Hepatocyte (in vitro differentiated cells): ENCODE data around the gene NOL3. TPM values are rescaled to one million over a fixed set of nuclear protein-coding genes. Genes with fewer than 3 reads are reported as not detected.

ENCODE experiments used
- DNase-seq: peaks from one replicate; pipeline ENCODE4 v3.0.0-alpha.2; 2016; ENCODE audit warnings: low spot score
- H2AFZ ChIP-seq: fragments of 200-600 bp; sonication (generic); 2 replicates; pipeline ENCODE4 v1.6.0; 2016; ENCODE audit warnings: antibody characterized with exemption, mild to moderate bottlenecking
- H3K27ac ChIP-seq: fragments of 200-600 bp; sonication (generic); 2 replicates; pipeline ENCODE4 v1.5.1; 2016; ENCODE audit warnings: mild to moderate bottlenecking
- H3K27me3 ChIP-seq: fragments of 200-600 bp; sonication (generic); 2 replicates; pipeline ENCODE4 v1.6.1; 2016
- H3K36me3 ChIP-seq: fragments of 200-600 bp; sonication (generic); replicated peaks from 2 replicates; pipeline ENCODE4 v1.5.1; 2016; ENCODE audit warnings: low read depth; ENCODE audit not compliant: insufficient read depth
- H3K4me1 ChIP-seq: fragments of 200-600 bp; sonication (generic); 2 replicates; pipeline ENCODE4 v1.5.1; 2016; ENCODE audit warnings: mild to moderate bottlenecking, moderate library complexity; ENCODE audit not compliant: insufficient read depth
- H3K4me2 ChIP-seq: fragments of 200-600 bp; sonication (generic); 2 replicates; pipeline ENCODE4 v1.6.0; 2016
- H3K4me3 ChIP-seq: fragments of 200-600 bp; sonication (generic); 2 replicates; pipeline ENCODE4 v1.5.1; 2016; ENCODE audit warnings: mild to moderate bottlenecking
- H3K79me2 ChIP-seq: fragments of 200-600 bp; sonication (generic); 2 replicates; pipeline ENCODE4 v1.6.0; 2017; ENCODE audit warnings: mild to moderate bottlenecking
- H3K9me2 ChIP-seq: fragments of 200-600 bp; sonication (generic); replicated peaks from 2 replicates; pipeline ENCODE4 v1.6.0; 2017; ENCODE audit warnings: mild to moderate bottlenecking; ENCODE audit not compliant: insufficient read depth
- H3K9me3 ChIP-seq: fragments of 200-600 bp; sonication (generic); 2 replicates; pipeline ENCODE4 v1.5.1; 2016; ENCODE audit warnings: low read depth, mild to moderate bottlenecking
- H4K20me1 ChIP-seq: fragments of 200-600 bp; sonication (generic); 2 replicates; pipeline ENCODE4 v1.6.0; 2016; ENCODE audit warnings: mild to moderate bottlenecking; ENCODE audit not compliant: insufficient read depth, poor library complexity, severe bottlenecking
- CTCF ChIP-seq: fragments of 200-600 bp; sonication (generic); IDR thresholded peaks from 2 replicates; pipeline ENCODE4 v1.5.1; 2016; ENCODE audit warnings: antibody characterized with exemption, mild to moderate bottlenecking; ENCODE audit not compliant: poor library complexity
- EZH2 ChIP-seq: fragments of 200-600 bp; sonication (generic); IDR thresholded peaks from 2 replicates; pipeline ENCODE4 v1.6.1; 2016; ENCODE audit warnings: antibody characterized with exemption, mild to moderate bottlenecking, borderline replicate concordance
- EZH2phosphoT487 ChIP-seq: fragments of 200-600 bp; sonication (generic); IDR thresholded peaks from one replicate; pipeline ENCODE4 v1.6.1; 2018; ENCODE audit warnings: antibody characterized with exemption, mild to moderate bottlenecking, low read depth, moderate library complexity; ENCODE audit not compliant: unreplicated experiment, severe bottlenecking
- WGBS: methylation state at CpG from one replicate; pipeline ENCODE4 v1.1.6; 2016; ENCODE audit warnings: low lambda C conversion rate; ENCODE audit errors: missing lambda C conversion rate; 5-methylcytosine and 5-hydroxymethylcytosine counted together
- polyA plus RNA-seq: library from polyadenylated mRNA; unstranded; fragments of >200 nt; fragmentation: Nextera tagmentation; extraction: Ambion mirVana; gene quantifications from 2 replicates; pipeline ENCODE4 v1.2.1, GENCODE V29; 2016
- total RNA-seq: library from RNA; depleted of rRNA; stranded (reverse); fragments of >200 nt; gene quantifications from 2 replicates; pipeline ENCODE4 v1.2.3, GENCODE V29; 2014

NOL3 gene
- total and polyA plus RNA-seq, 2 experiments from 2014 or later, result 9.3 to 10.9 TPM

- no peaks in the 10 kb centered on the region for H3K9me3 ChIP-seq
- 88% methylated on average over 2 of the region's 2 CpGs for WGBS
- peak overlapping the region; percentile 80 for H3K4me2 ChIP-seq
- no peak for DNase-seq
- no peaks in the 10 kb centered on the region for H3K36me3 ChIP-seq
- no peak overlapping the region for H3K27ac ChIP-seq
- TF ChIP-seq CTCF, result no peak
- no peak for TF ChIP-seq EZH2
- no peak for TF ChIP-seq EZH2phosphoT487
- H4K20me1 ChIP-seq, result peaks cover 3% of the 10 kb centered on the region
- H2AFZ ChIP-seq, result no peak overlapping the region
- peaks cover 19% of the 10 kb centered on the region for H3K4me1 ChIP-seq
- no peaks in the 10 kb centered on the region for H3K27me3 ChIP-seq
- peaks cover 12% of the 10 kb centered on the region for H3K79me2 ChIP-seq
- H3K4me3 ChIP-seq, result no peak overlapping the region
- H3K9me2 ChIP-seq, result no peaks in the 10 kb centered on the region
Observed at GRCh38 chr16:67182288-67182687, 11.9 kb downstream of the NOL3 start.

GRCh38 chr16:67183284-67183626, 12.9 kb downstream of the NOL3 start:
- Histone ChIP-seq H3K27me3 (no peaks in the 10 kb centered on the region), H3K27ac (peak overlapping the region; percentile 28), H3K36me3 (no peaks in the 10 kb centered on the region), H2AFZ (no peak overlapping the region), H3K4me1 (peaks cover 14% of the 10 kb centered on the region), H3K4me3 (peak overlapping the region; percentile 20), H3K79me2 (peaks cover 12% of the 10 kb centered on the region), H3K9me2 (no peaks in the 10 kb centered on the region), H3K9me3 (no peaks in the 10 kb centered on the region), H3K4me2 (peak overlapping the region; percentile 80), H4K20me1 (peaks cover 3% of the 10 kb centered on the region)
- TF ChIP-seq EZH2phosphoT487 (no peak), CTCF (no peak), EZH2 (no peak)
- DNase-seq, result no peak
- 7% methylated on average over 11 of the region's 11 CpGs for WGBS

GRCh38 chr16:67183627-67184452, 13.5 kb downstream of the NOL3 start, which contains the start of gene MATCAP1:
Gene MATCAP1, minus strand, starts transcription at chr16:67183963. Its CDS starts 3,353 bp downstream, at chr16:67180610.
- H3K9me2 ChIP-seq, result no peaks in the 10 kb centered on the region
- H3K79me2 ChIP-seq, result peaks cover 12% of the 10 kb centered on the region
- peaks cover 11% of the 10 kb centered on the region for H3K4me1 ChIP-seq
- peak within 1 kb of the TSS; percentile 87 for H3K4me2 ChIP-seq
- H4K20me1 ChIP-seq, result peaks cover 3% of the 10 kb centered on the region
- H3K4me3 ChIP-seq, result peak within 1 kb of the TSS; percentile 20
- no peaks in the 10 kb centered on the region for H3K36me3 ChIP-seq
- no peak for TF ChIP-seq CTCF
- no peak for TF ChIP-seq EZH2phosphoT487
- TF ChIP-seq EZH2, result no peak
- H3K27ac ChIP-seq, result peak within 1 kb of the TSS; percentile 95
- no peaks in the 10 kb centered on the region for H3K9me3 ChIP-seq
- no peaks in the 10 kb centered on the region for H3K27me3 ChIP-seq
- H2AFZ ChIP-seq, result peak within 1 kb of the TSS; percentile 37
- DNase-seq, result peak; percentile 97
- WGBS, result 1% methylated on average over 61 of the region's 77 CpGs
